SJSA1 (cell line): ENCODE measurements around the gene CDK5RAP2. TPM values are rescaled to one million over a fixed set of nuclear protein-coding genes. Genes with fewer than 3 reads are reported as not detected.
A peak's percentile ranks its signal among the peaks of the same experiment; 100 is the strongest.
"Not testable (repeated sequence)": the region's sequence is repeated elsewhere in the genome, so short reads cannot be mapped to it uniquely, and the experiment has no call there.

Source experiments
- DNase-seq, 2 experiments: peaks; one replicate each; pipeline ENCODE4 v3.0.0-alpha.2; 2015 to 2020; ENCODE audit warnings: low spot score in 2 of 2, low read depth in 1 of 2
- H3K27ac ChIP-seq: fragments of 250-450 bp; sonication (Bioruptor Pico); 2 replicates; pipeline ENCODE4 v1.5.1; 2020; ENCODE audit warnings: mild to moderate bottlenecking, moderate library complexity
- H3K27me3 ChIP-seq: fragments of 250-450 bp; sonication (Bioruptor Pico); replicated peaks from 2 replicates; pipeline ENCODE4 v1.5.1; 2020; ENCODE audit warnings: mild to moderate bottlenecking, moderate library complexity
- H3K36me3 ChIP-seq: fragments of 250-450 bp; sonication (Bioruptor Pico); 2 replicates; pipeline ENCODE4 v1.5.1; 2020; ENCODE audit warnings: mild to moderate bottlenecking
- H3K4me1 ChIP-seq: fragments of 250-450 bp; sonication (Bioruptor Pico); replicated peaks from 2 replicates; pipeline ENCODE4 v1.6.1; 2021; ENCODE audit warnings: mild to moderate bottlenecking
- H3K4me3 ChIP-seq: fragments of 250-450 bp; sonication (Bioruptor Pico); 2 replicates; pipeline ENCODE4 v1.5.1; 2020; ENCODE audit warnings: mild to moderate bottlenecking
- H3K9me3 ChIP-seq: fragments of 250-450 bp; sonication (Bioruptor Pico); replicated peaks from 2 replicates; pipeline ENCODE4 v1.5.1; 2020; ENCODE audit warnings: mild to moderate bottlenecking
- total RNA-seq: library from RNA; depleted of rRNA; stranded (reverse); fragments of >200 nt; shearing (Covaris generic); gene quantifications from 2 replicates; pipeline ENCODE4 v1.2.3, GENCODE V29; 2014

The CDK5RAP2 gene
- total RNA-seq, 1 experiment from 2014 or later: 32.6 TPM

- H3K4me1 ChIP-seq: no peaks in the 10 kb centered on the region
- H3K36me3 ChIP-seq: peaks cover 33% of the 10 kb centered on the region
- H3K9me3 ChIP-seq: no peaks in the 10 kb centered on the region
- no peak for DNase-seq
- H3K4me3 ChIP-seq: no peak overlapping the region
- no peaks in the 10 kb centered on the region for H3K27me3 ChIP-seq
- no peak overlapping the region for H3K27ac ChIP-seq
Observed at GRCh38 chr9:120478208-120478607, 101.8 kb downstream of the CDK5RAP2 start.

GRCh38 chr9:120477534-120478001 lies 102.4 kb downstream of the CDK5RAP2 start:
- Histone ChIP-seq H3K9me3 (no peaks in the 10 kb centered on the region), H3K4me1 (no peaks in the 10 kb centered on the region), H3K27ac (no peak overlapping the region), H3K27me3 (no peaks in the 10 kb centered on the region), H3K4me3 (no peak overlapping the region), H3K36me3 (peaks cover 31% of the 10 kb centered on the region)
- DNase-seq: peak in 1 of 2 experiments; percentile 29

- Histone ChIP-seq H3K36me3 (peaks cover 44% of the 10 kb centered on the region), H3K27me3 (no peaks in the 10 kb centered on the region), H3K4me1 (no peaks in the 10 kb centered on the region), H3K4me3 (no peak overlapping the region), H3K9me3 (no peaks in the 10 kb centered on the region), H3K27ac (no peak overlapping the region)
- DNase-seq: no peak
Observed at GRCh38 chr9:120475341-120475740, 104.6 kb downstream of the CDK5RAP2 start.

GRCh38 chr9:120474591-120475243 lies 105.2 kb downstream of the CDK5RAP2 start:
- no peak for DNase-seq
- no peaks in the 10 kb centered on the region for H3K9me3 ChIP-seq
- peaks cover 44% of the 10 kb centered on the region for H3K36me3 ChIP-seq
- H3K27ac ChIP-seq: no peak overlapping the region
- no peaks in the 10 kb centered on the region for H3K4me1 ChIP-seq
- no peaks in the 10 kb centered on the region for H3K27me3 ChIP-seq
- no peak overlapping the region for H3K4me3 ChIP-seq

GRCh38 chr9:120473608-120474007 lies 106.4 kb downstream of the CDK5RAP2 start:
- Histone ChIP-seq H3K36me3 (peaks cover 45% of the 10 kb centered on the region), H3K9me3 (no peaks in the 10 kb centered on the region), H3K27ac (no peak overlapping the region), H3K27me3 (no peaks in the 10 kb centered on the region), H3K4me3 (no peak overlapping the region), H3K4me1 (no peaks in the 10 kb centered on the region)
- DNase-seq: no peak

- H3K36me3 ChIP-seq: peaks cover 16% of the 10 kb centered on the region
- H3K4me3 ChIP-seq: no peak overlapping the region
- peaks cover 6% of the 10 kb centered on the region for H3K4me1 ChIP-seq
- H3K27me3 ChIP-seq: no peaks in the 10 kb centered on the region
- no peak for DNase-seq
- no peaks in the 10 kb centered on the region for H3K9me3 ChIP-seq
- H3K27ac ChIP-seq: no peak overlapping the region
Observed at GRCh38 chr9:120465685-120466407, 114.1 kb downstream of the CDK5RAP2 start.

GRCh38 chr9:120464887-120465421 lies 115.0 kb downstream of the CDK5RAP2 start:
- H3K9me3 ChIP-seq: no peaks in the 10 kb centered on the region
- H3K4me3 ChIP-seq: no peak overlapping the region
- H3K4me1 ChIP-seq: peaks cover 6% of the 10 kb centered on the region
- no peaks in the 10 kb centered on the region for H3K27me3 ChIP-seq
- DNase-seq: no peak
- no peak overlapping the region for H3K27ac ChIP-seq
- peaks cover 14% of the 10 kb centered on the region for H3K36me3 ChIP-seq

GRCh38 chr9:120464176-120464886 lies 115.6 kb downstream of the CDK5RAP2 start:
- no peaks in the 10 kb centered on the region for H3K9me3 ChIP-seq
- DNase-seq: peak in 1 of 2 experiments; percentile 19
- H3K27me3 ChIP-seq: no peaks in the 10 kb centered on the region
- H3K36me3 ChIP-seq: peaks cover 15% of the 10 kb centered on the region
- H3K4me3 ChIP-seq: no peak overlapping the region
- peaks cover 6% of the 10 kb centered on the region for H3K4me1 ChIP-seq
- no peak overlapping the region for H3K27ac ChIP-seq

GRCh38 chr9:120463765-120464164 lies 116.2 kb downstream of the CDK5RAP2 start:
- Histone ChIP-seq H3K36me3 (peaks cover 19% of the 10 kb centered on the region), H3K27me3 (no peaks in the 10 kb centered on the region), H3K4me3 (no peak overlapping the region), H3K4me1 (peaks cover 6% of the 10 kb centered on the region), H3K27ac (no peak overlapping the region), H3K9me3 (no peaks in the 10 kb centered on the region)
- DNase-seq: no peak

- peaks cover 33% of the 10 kb centered on the region for H3K36me3 ChIP-seq
- DNase-seq, H3K27me3 ChIP-seq, H3K4me3 ChIP-seq, H3K27ac ChIP-seq, H3K9me3 ChIP-seq, H3K4me1 ChIP-seq: not testable (repeated sequence)
Observed at GRCh38 chr9:120461677-120462076, 118.3 kb downstream of the CDK5RAP2 start.

GRCh38 chr9:120456218-120456617 lies 123.7 kb downstream of the CDK5RAP2 start:
- Histone ChIP-seq H3K27me3 (no peaks in the 10 kb centered on the region), H3K4me1 (no peaks in the 10 kb centered on the region), H3K9me3 (no peaks in the 10 kb centered on the region), H3K27ac (no peak overlapping the region), H3K36me3 (peaks cover 45% of the 10 kb centered on the region), H3K4me3 (no peak overlapping the region)
- DNase-seq: no peak

- Histone ChIP-seq H3K36me3 (peaks cover 42% of the 10 kb centered on the region), H3K27ac (no peak overlapping the region), H3K27me3 (no peaks in the 10 kb centered on the region), H3K4me1 (no peaks in the 10 kb centered on the region; the same call in 1 of the 2 replicates), H3K9me3 (no peaks in the 10 kb centered on the region), H3K4me3 (no peak overlapping the region)
- no peak for DNase-seq
Observed at GRCh38 chr9:120454467-120454866, 125.5 kb downstream of the CDK5RAP2 start.

GRCh38 chr9:120453792-120454191 lies 126.2 kb downstream of the CDK5RAP2 start:
- H3K4me1 ChIP-seq: no peaks in the 10 kb centered on the region; the same call in 1 of the 2 replicates
- H3K36me3 ChIP-seq: peaks cover 37% of the 10 kb centered on the region
- no peaks in the 10 kb centered on the region for H3K9me3 ChIP-seq
- no peak overlapping the region for H3K27ac ChIP-seq
- no peak overlapping the region for H3K4me3 ChIP-seq
- H3K27me3 ChIP-seq: no peaks in the 10 kb centered on the region
- no peak for DNase-seq
